H1 (cell line): ENCODE data around the gene IL26. TPM values are rescaled to one million over a fixed set of nuclear protein-coding genes. Genes with fewer than 3 reads are reported as not detected.

Source experiments
- CTCF ChIA-PET: fragments of 300-600 bp; sonication (Branson Sonifier 250); formaldehyde crosslinking; loops from one replicate; lab custom pipeline; 2021; ENCODE audit not compliant: partially characterized antibody; lab: Charles Lee
- POLR2A ChIA-PET: fragments of 300-600 bp; sonication (Branson Sonifier 250); formaldehyde crosslinking; loops from one replicate; lab custom pipeline; 2021; ENCODE audit warnings: inconsistent platforms; ENCODE audit not compliant: partially characterized antibody; lab: Charles Lee
- DNase-seq, 2 experiments: peaks; one replicate each; pipeline versions ENCODE4 v3.0.0 to v3.0.0-alpha.2; 2010 to 2022; ENCODE audit warnings: low spot score in 2 of 2, low read depth in 1 of 2, mixed read lengths in 1 of 2
- FAIRE-seq: peaks from 2 replicates; lab custom pipeline; 2011; peaks lifted over from hg19 to GRCh38; lab: Jason Lieb, UNC
- H2AFZ ChIP-seq: 2 replicates; pipeline ENCODE4 v1.8.1; 2012; ENCODE audit warnings: low read length, inconsistent platforms
- H2AK5ac ChIP-seq: 2 replicates; pipeline ENCODE4 v1.6.1; 2013; ENCODE audit warnings: low read depth, low read length
- H2BK120ac ChIP-seq: replicated peaks from 2 replicates; pipeline ENCODE3; 2013; ENCODE audit warnings: low read depth, low read length, inconsistent platforms
- H2BK12ac ChIP-seq: 2 replicates; pipeline ENCODE4 v1.6.1; 2013; ENCODE audit warnings: low read depth, low read length
- H2BK15ac ChIP-seq: 2 replicates; pipeline ENCODE4 v1.6.1; 2013; ENCODE audit warnings: low read length
- H2BK20ac ChIP-seq: 2 replicates; pipeline ENCODE4 v1.6.1; 2013; ENCODE audit warnings: low read length
- H2BK5ac ChIP-seq: 2 replicates; pipeline ENCODE4 v1.6.1; 2013; ENCODE audit warnings: low read depth, low read length
- H3K14ac ChIP-seq: 2 replicates; pipeline ENCODE4 v1.6.1; 2013; ENCODE audit warnings: inconsistent platforms; ENCODE audit not compliant: insufficient read length
- H3K18ac ChIP-seq: 2 replicates; pipeline ENCODE4 v1.6.1; 2013; ENCODE audit warnings: low read length; ENCODE audit errors: extremely low read depth
- H3K23ac ChIP-seq: 2 replicates; pipeline ENCODE4 v1.6.1; 2013; ENCODE audit warnings: inconsistent platforms; ENCODE audit not compliant: insufficient read length
- H3K23me2 ChIP-seq: 2 replicates; pipeline ENCODE4 v1.6.1; 2013; ENCODE audit warnings: low read depth, low read length
- H3K27ac ChIP-seq: 2 replicates; pipeline ENCODE4 v1.6.1; 2011; ENCODE audit warnings: low read depth, low read length, inconsistent platforms
- H3K27me3 ChIP-seq, 4 experiments: replicated peaks in 1 of 4; 1 replicate in 1 of 4; 2 replicates in 3 of 4; pipeline versions ENCODE4 v1.6.1 to v1.8.1; 2011 to 2013; ENCODE audit warnings: low read length in 3 of 4, mild to moderate bottlenecking in 3 of 4, inconsistent platforms in 2 of 4, mixed read lengths in 2 of 4, moderate library complexity in 1 of 4; ENCODE audit not compliant: control insufficient read depth in 3 of 4, insufficient read depth in 3 of 4; ENCODE audit errors: extremely low read depth in 1 of 4
- H3K36me3 ChIP-seq, 4 experiments: 2 replicates each; pipeline versions ENCODE4 v1.6.1 to v1.8.1; 2011 to 2013; ENCODE audit warnings: mild to moderate bottlenecking in 4 of 4, low read length in 3 of 4, moderate library complexity in 2 of 4, control low read depth in 1 of 4, inconsistent platforms in 1 of 4; ENCODE audit not compliant: insufficient read depth in 4 of 4, control insufficient read depth in 2 of 4
- H3K4ac ChIP-seq: replicated peaks from 2 replicates; pipeline ENCODE3; 2013; ENCODE audit warnings: low read length, low read depth, mixed read lengths, inconsistent platforms; ENCODE audit not compliant: insufficient read length
- H3K4me1 ChIP-seq, 4 experiments: replicated peaks in 1 of 4; 1 replicate in 1 of 4; 2 replicates in 3 of 4; pipeline versions ENCODE4 v1.6.1 to v1.8.1; 2011 to 2013; ENCODE audit warnings: low read length in 3 of 4, inconsistent platforms in 2 of 4, mixed read lengths in 1 of 4; ENCODE audit not compliant: insufficient read depth in 4 of 4, control insufficient read depth in 3 of 4
- H3K4me2 ChIP-seq, 2 experiments: 2 replicates each; pipeline versions ENCODE4 v1.6.1 to v1.8.1; 2011 to 2013; ENCODE audit warnings: low read depth in 2 of 2, low read length in 2 of 2, control low read depth in 1 of 2, inconsistent platforms in 1 of 2, mild to moderate bottlenecking in 1 of 2; ENCODE audit not compliant: insufficient read depth in 1 of 2
- H3K4me3 ChIP-seq, 4 experiments: fragments of 200-600, 300-600 bp in 1 of 4; sonication (generic), shearing (Covaris generic), sonication (Bioruptor Twin) in 1 of 4; 2 replicates each; pipeline versions ENCODE4 v1.5.1 to v1.8.1; 2011 to 2016; ENCODE audit warnings: low read length in 4 of 4, low read depth in 3 of 4, control low read depth in 2 of 4, inconsistent platforms in 2 of 4, mild to moderate bottlenecking in 2 of 4, mixed read lengths in 1 of 4, moderate library complexity in 1 of 4; ENCODE audit not compliant: insufficient read depth in 2 of 4; ENCODE audit errors: extremely low read depth in 1 of 4
- H3K56ac ChIP-seq: replicated peaks from 2 replicates; pipeline ENCODE3; 2013; ENCODE audit warnings: low read depth, mild to moderate bottlenecking, mixed read lengths, low read length, inconsistent platforms; ENCODE audit not compliant: insufficient read length
- H3K79me1 ChIP-seq: 2 replicates; pipeline ENCODE4 v1.6.1; 2013; ENCODE audit warnings: low read depth, low read length, control low read depth
- H3K79me2 ChIP-seq, 2 experiments: 2 replicates each; pipeline versions ENCODE4 v1.6.1 to v1.8.1; 2012 to 2013; ENCODE audit warnings: low read length in 2 of 2, mild to moderate bottlenecking in 2 of 2, inconsistent platforms in 1 of 2; ENCODE audit not compliant: insufficient read depth in 2 of 2, control insufficient read depth in 1 of 2
- H3K9ac ChIP-seq, 4 experiments: replicated peaks in 1 of 4; 1 replicate in 1 of 4; 2 replicates in 3 of 4; pipeline versions ENCODE4 v1.6.1 to v1.8.1; 2011 to 2013; ENCODE audit warnings: low read depth in 3 of 4, low read length in 3 of 4, control low read depth in 2 of 4, mild to moderate bottlenecking in 2 of 4, moderate library complexity in 2 of 4, inconsistent platforms in 1 of 4; ENCODE audit errors: extremely low read depth in 1 of 4
- H3K9me3 ChIP-seq, 2 experiments: 2 replicates each; pipeline versions ENCODE4 v1.6.1 to v1.8.1; 2012 to 2013; ENCODE audit warnings: mild to moderate bottlenecking in 2 of 2, moderate library complexity in 2 of 2, control low read depth in 1 of 2, inconsistent platforms in 1 of 2, low read depth in 1 of 2, low read length in 1 of 2, mixed read lengths in 1 of 2; ENCODE audit not compliant: insufficient read depth in 2 of 2
- H4K20me1 ChIP-seq, 2 experiments: replicated peaks in 1 of 2; 2 replicates each; pipeline versions ENCODE3 to v1.8.1; 2011 to 2013; ENCODE audit warnings: inconsistent platforms in 2 of 2, low read length in 2 of 2, mild to moderate bottlenecking in 1 of 2; ENCODE audit not compliant: insufficient read depth in 2 of 2, control insufficient read depth in 1 of 2
- H4K5ac ChIP-seq: 2 replicates; pipeline ENCODE4 v1.6.1; 2013; ENCODE audit warnings: low read length, low read depth, mixed read lengths, inconsistent platforms; ENCODE audit not compliant: insufficient read length
- H4K8ac ChIP-seq: 2 replicates; pipeline ENCODE4 v1.8.0; 2013; ENCODE audit warnings: mild to moderate bottlenecking, moderate library complexity, low read length, inconsistent platforms; ENCODE audit not compliant: insufficient read depth; ENCODE audit errors: extremely low read depth
- H4K91ac ChIP-seq: replicated peaks from 2 replicates; pipeline ENCODE3; 2013; ENCODE audit warnings: low read length, mixed read lengths, inconsistent platforms; ENCODE audit not compliant: insufficient read length
- BACH1 ChIP-seq: IDR thresholded peaks from 2 replicates; pipeline ENCODE4 v1.6.1; 2012; ENCODE audit warnings: low read length, improper control_type of control experiment
- BRCA1 ChIP-seq: IDR thresholded peaks from 2 replicates; pipeline ENCODE4 v1.6.1; 2012; ENCODE audit warnings: low read depth, low read length, improper control_type of control experiment
- CBX8 ChIP-seq: fragments of 300-800, 300-1000 bp; sonication (generic); IDR thresholded peaks from 2 replicates; pipeline ENCODE4 v1.7.1; 2016; ENCODE audit warnings: low read depth, low read length, borderline replicate concordance
- CHD2 ChIP-seq: IDR thresholded peaks from 2 replicates; pipeline ENCODE4 v1.6.1; 2012; ENCODE audit warnings: low read length, improper control_type of control experiment
- CTBP2 ChIP-seq: IDR thresholded peaks from 2 replicates; pipeline ENCODE4 v1.7.0; 2011; ENCODE audit warnings: borderline replicate concordance, mild to moderate bottlenecking, moderate library complexity, mixed read lengths, low read length; ENCODE audit not compliant: insufficient read depth, insufficient read length
- NANOG ChIP-seq: IDR thresholded peaks from 2 replicates; pipeline ENCODE4 v1.6.1; 2011; ENCODE audit warnings: low read length, low read depth, mild to moderate bottlenecking, inconsistent platforms; ENCODE audit not compliant: insufficient read depth, poor library complexity, severe bottlenecking
- PHF8 ChIP-seq: fragments of 200-600 bp; sonication (generic); conservative IDR thresholded peaks from 2 replicates; pipeline ENCODE4 v1.7.1; 2012; ENCODE audit warnings: low read depth, mild to moderate bottlenecking, inconsistent platforms, low read length, moderate library complexity
- POLR2AphosphoS5 ChIP-seq: IDR thresholded peaks from 2 replicates; pipeline ENCODE4 v1.6.1; 2011; ENCODE audit warnings: low read depth, low read length
- POU5F1 ChIP-seq: IDR thresholded peaks from 2 replicates; pipeline ENCODE4 v1.6.1; 2011; ENCODE audit warnings: low read depth, mild to moderate bottlenecking, low read length, moderate library complexity
- SAP30 ChIP-seq: fragments of 300-600 bp; sonication (generic); IDR thresholded peaks from 2 replicates; pipeline ENCODE4 v1.7.1; 2012; ENCODE audit warnings: low read length, moderate library complexity, mild to moderate bottlenecking, inconsistent platforms; ENCODE audit not compliant: insufficient read depth, insufficient replicate concordance
- TBP ChIP-seq: IDR thresholded peaks from 2 replicates; pipeline ENCODE4 v1.6.1; 2011; ENCODE audit warnings: low read depth, low read length, improper control_type of control experiment
- YY1 ChIP-seq: IDR thresholded peaks from 2 replicates; pipeline ENCODE4 v1.6.1; 2011; ENCODE audit warnings: low read depth, mild to moderate bottlenecking, low read length
- WGBS, 2 experiments: shearing (Covaris generic) in 1 of 2; methylation state at CpG; one replicate each; pipeline versions ENCODE4 v1.1.6 to v1.1.7; 2013 to 2015; ENCODE audit warnings: low lambda C conversion rate in 2 of 2, mixed read lengths in 2 of 2, inconsistent platforms in 1 of 2, low coverage in 1 of 2, missing lambda C conversion rate in 1 of 2; ENCODE audit not compliant: insufficient replicate concordance in 2 of 2, insufficient coverage in 1 of 2, insufficient read length in 1 of 2; ENCODE audit errors: extremely low coverage in 1 of 2, missing lambda C conversion rate in 1 of 2; 5-methylcytosine and 5-hydroxymethylcytosine counted together
- polyA plus RNA-seq, 7 experiments: library from polyadenylated mRNA; depleted of rRNA in 3 of 7; stranded (reverse) in 5 of 7; unstranded in 2 of 7; fragments of >200 nt in 5 of 7; fragments of 200-250 nt in 2 of 7; gene quantifications; 1 replicate in 5 of 7; 2 replicates in 1 of 7; 4 replicates in 1 of 7; pipeline versions ENCODE4 v1.2.1 to v1.2.3, GENCODE V29; 2011 to 2013; ENCODE audit warnings: missing spikeins in 2 of 7, mixed read lengths in 2 of 7
- total RNA-seq: library from RNA; stranded (reverse); fragmentation: NEBNext Ultra II Directional; extraction: Animal tissue kit (Norgen Biotek cat#: 25700); gene quantifications from 2 replicates; pipeline ENCODE4 v1.2.1, GENCODE V29; 2021
- TF ChIP-seq, protein P1 (sequence below): IDR thresholded peaks from 2 replicates; pipeline ENCODE4 v1.6.1; 2012; ENCODE audit warnings: low read length, inconsistent platforms

The IL26 gene
- total and polyA plus RNA-seq, 2 of the 8 experiments (the other 6 are each of a cell fraction or from before 2014, with no cell fraction given), result not detected

DNA sequence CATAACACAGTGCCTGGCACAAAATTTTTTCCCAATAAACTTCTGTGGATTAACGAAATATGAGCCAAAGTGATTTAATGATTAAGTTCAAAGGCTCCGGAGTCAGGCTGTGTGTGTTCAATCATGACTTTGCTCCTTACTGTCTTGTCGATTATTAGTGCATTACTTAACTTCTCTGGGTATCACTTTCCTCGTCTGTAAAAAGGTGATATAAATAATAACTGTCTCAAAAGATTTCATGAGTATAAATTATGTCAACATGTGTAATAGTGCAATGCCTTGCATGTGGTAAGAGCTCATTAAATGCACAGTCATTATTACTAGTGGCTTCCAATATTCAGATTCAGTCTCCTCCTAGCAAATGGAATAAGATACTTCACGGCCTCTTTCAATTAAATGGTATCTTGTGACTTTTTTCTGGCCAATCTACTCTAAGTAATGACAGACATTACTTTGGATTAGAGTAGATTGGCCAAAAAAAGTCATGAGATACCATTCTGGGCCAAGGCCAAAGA lies 59.2 kb downstream of the IL26 start:
- Histone ChIP-seq H3K9ac (no peak overlapping the region), H3K56ac (no peak overlapping the region), H3K79me1 (no peaks in the 10 kb centered on the region), H3K23ac (no peak overlapping the region), H3K4me2 (no peak overlapping the region), H2BK20ac (no peak overlapping the region), H4K5ac (no peak overlapping the region), H2AFZ (no peak overlapping the region), H3K4me3 (no peak overlapping the region), H3K14ac (no peak overlapping the region), H4K20me1 (no peaks in the 10 kb centered on the region), H3K4ac (no peak overlapping the region), H4K8ac (no peak overlapping the region), H3K27me3 (no peaks in the 10 kb centered on the region), H2BK5ac (no peak overlapping the region), H3K23me2 (no peaks in the 10 kb centered on the region), H4K91ac (no peak overlapping the region), H3K79me2 (no peaks in the 10 kb centered on the region), H3K4me1 (no peaks in the 10 kb centered on the region), H3K18ac (no peak overlapping the region), H3K36me3 (no peaks in the 10 kb centered on the region), H2BK15ac (no peak overlapping the region), H2BK12ac (no peak overlapping the region), H3K9me3 (no peaks in the 10 kb centered on the region), H3K27ac (no peak overlapping the region), H2BK120ac (no peak overlapping the region), H2AK5ac (no peak overlapping the region)
- 77% methylated on average over 5 of the region's 5 CpGs; no CpG with 5 or more reads in 1 of the 2 experiments for WGBS, 2 experiments
- no peak for DNase-seq
- CTCF ChIA-PET, result interaction anchor here (2.8 kb wide), 1 partner anchor 126 kb away, joined by 9 read pairs; no protein-coding TSS in a partner anchor
- no peak for FAIRE-seq
- POLR2A ChIA-PET, result no interaction called here
- TF ChIP-seq SAP30 (no peak), BACH1 (no peak), CTBP2 (no peak), POU5F1 (no peak), YY1 (no peak), CBX8 (no peak), NANOG (no peak), CHD2 (no peak), BRCA1 (no peak), PHF8 (no peak), TBP (no peak), POLR2AphosphoS5 (no peak)
- TF ChIP-seq, protein P1, sequence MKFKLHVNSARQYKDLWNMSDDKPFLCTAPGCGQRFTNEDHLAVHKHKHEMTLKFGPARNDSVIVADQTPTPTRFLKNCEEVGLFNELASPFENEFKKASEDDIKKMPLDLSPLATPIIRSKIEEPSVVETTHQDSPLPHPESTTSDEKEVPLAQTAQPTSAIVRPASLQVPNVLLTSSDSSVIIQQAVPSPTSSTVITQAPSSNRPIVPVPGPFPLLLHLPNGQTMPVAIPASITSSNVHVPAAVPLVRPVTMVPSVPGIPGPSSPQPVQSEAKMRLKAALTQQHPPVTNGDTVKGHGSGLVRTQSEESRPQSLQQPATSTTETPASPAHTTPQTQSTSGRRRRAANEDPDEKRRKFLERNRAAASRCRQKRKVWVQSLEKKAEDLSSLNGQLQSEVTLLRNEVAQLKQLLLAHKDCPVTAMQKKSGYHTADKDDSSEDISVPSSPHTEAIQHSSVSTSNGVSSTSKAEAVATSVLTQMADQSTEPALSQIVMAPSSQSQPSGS, result no peak
